A549 (cell line): Measurements from ENCODE around the gene HSPA1A. TPM values are rescaled to one million over a fixed set of nuclear protein-coding genes. Genes with fewer than 3 reads are reported as not detected.
A peak's percentile ranks its signal among the peaks of the same experiment; 100 is the strongest.

Source experiments
- ATAC-seq, 2 experiments: fragments of 200-7000 bp in 1 of 2; fragments of >200 bp in 1 of 2; cut with Nextera tagmentation in 1 of 2; cut with Tn5 transposase in 1 of 2; 3 replicates each; pipeline versions ENCODE4 v1.8.0 to v1.9.1; 2018 to 2020; ENCODE audit warnings: mild to moderate bottlenecking in 1 of 2, moderate library complexity in 1 of 2
- CTCF ChIA-PET: fragments of 300-600 bp; sonication (Branson Sonifier 250); formaldehyde crosslinking; extraction: SDS; loops from one replicate; lab custom pipeline; 2021; ENCODE audit warnings: antibody characterized with exemption, inconsistent platforms; lab: Yijun Ruan, JAX
- POLR2A ChIA-PET: fragments of 350-600 bp; formaldehyde crosslinking; extraction: SDS; loops from one replicate; lab custom pipeline; 2021; ENCODE audit warnings: antibody characterized with exemption, inconsistent platforms; lab: Yijun Ruan, JAX
- DNase-seq, 2 experiments: peaks; one replicate each; pipeline versions ENCODE4 v3.0.0 to v3.0.0-alpha.2; 2011 to 2016; ENCODE audit warnings: low read depth in 1 of 2, low spot score in 1 of 2
- FAIRE-seq: peaks from 2 replicates; lab custom pipeline; 2011; peaks lifted over from hg19 to GRCh38; lab: Jason Lieb, UNC
- H3K27ac ChIP-seq, 2 experiments: fragments of >200 bp; sonication (Bioruptor Twin); formaldehyde crosslinking; 3 replicates each; pipeline ENCODE4 v1.5.1; 2016 to 2017
- H3K4me1 ChIP-seq: fragments of >200 bp; sonication (Bioruptor Twin); formaldehyde crosslinking; 3 replicates; pipeline ENCODE4 v1.6.1; 2016
- H3K4me2 ChIP-seq: fragments of >200 bp; sonication (Bioruptor Twin); formaldehyde crosslinking; 3 replicates; pipeline ENCODE4 v1.6.1; 2016
- H3K4me3 ChIP-seq: fragments of >200 bp; sonication (Bioruptor Twin); formaldehyde crosslinking; 3 replicates; pipeline ENCODE4 v1.5.1; 2016
- H3K9me3 ChIP-seq: fragments of >200 bp; sonication (Bioruptor Twin); formaldehyde crosslinking; 3 replicates; pipeline ENCODE4 v1.6.1; 2016
- BHLHE40 ChIP-seq: IDR thresholded peaks from 2 replicates; pipeline ENCODE4 v1.6.1; 2012; ENCODE audit warnings: low read depth, low read length, inconsistent platforms
- CEBPB ChIP-seq, 2 experiments: fragments of >200 bp in 1 of 2; sonication (Bioruptor Twin) in 1 of 2; formaldehyde crosslinking in 1 of 2; IDR thresholded peaks; 2 replicates each; pipeline ENCODE4 v1.6.1; 2012 to 2016
- CHD4 ChIP-seq: fragments of 200-600 bp; sonication (generic); IDR thresholded peaks from 2 replicates; pipeline ENCODE4 v1.6.1; 2016; ENCODE audit warnings: antibody characterized with exemption, mild to moderate bottlenecking, borderline replicate concordance
- EP300 ChIP-seq, 2 experiments: fragments of >200 bp; sonication (Bioruptor Twin); formaldehyde crosslinking; IDR thresholded peaks; 2 replicates in 1 of 2; 3 replicates in 1 of 2; pipeline ENCODE4 v1.6.1; 2016 to 2017
- FOSL2 ChIP-seq, 2 experiments: fragments of 450-650 bp in 1 of 2; fragments of >200 bp in 1 of 2; sonication (Bioruptor Twin) in 1 of 2; formaldehyde crosslinking; IDR thresholded peaks; 2 replicates each; pipeline versions ENCODE4 v1.5.0 to v1.6.1; 2016 to 2020; ENCODE audit warnings: mild to moderate bottlenecking in 1 of 2, moderate library complexity in 1 of 2
- GATA3 ChIP-seq: IDR thresholded peaks from 2 replicates; pipeline ENCODE4 v1.6.1; 2012; ENCODE audit warnings: borderline replicate concordance
- HDAC2 ChIP-seq: fragments of 200-600 bp; sonication (generic); IDR thresholded peaks from 2 replicates; pipeline ENCODE4 v1.6.1; 2016
- HOXA7 ChIP-seq: fragments of 250-450 bp; sonication (Bioruptor Pico); IDR thresholded peaks from 2 replicates; pipeline ENCODE4 v1.5.0; 2020; ENCODE audit warnings: mild to moderate bottlenecking, moderate library complexity
- JUN ChIP-seq, 2 experiments: fragments of >200 bp; sonication (Bioruptor Twin); formaldehyde crosslinking; IDR thresholded peaks; 2 replicates in 1 of 2; 3 replicates in 1 of 2; pipeline ENCODE4 v1.6.1; 2016 to 2017
- JUNB ChIP-seq: fragments of >200 bp; sonication (Bioruptor Twin); formaldehyde crosslinking; IDR thresholded peaks from 2 replicates; pipeline ENCODE4 v1.6.1; 2016
- KDM1A ChIP-seq: fragments of 200-600 bp; sonication (generic); IDR thresholded peaks from 2 replicates; pipeline ENCODE4 v1.6.1; 2016; ENCODE audit warnings: low read depth, mild to moderate bottlenecking
- KDM5A ChIP-seq: fragments of 200-600 bp; sonication (generic); IDR thresholded peaks from 2 replicates; pipeline ENCODE4 v1.6.1; 2016; ENCODE audit warnings: antibody characterized with exemption, mild to moderate bottlenecking
- NR3C1 ChIP-seq: fragments of >200 bp; sonication (Bioruptor Twin); formaldehyde crosslinking; IDR thresholded peaks from 3 replicates; pipeline ENCODE4 v1.6.1; 2017
- POLR2A ChIP-seq: IDR thresholded peaks from 2 replicates; pipeline ENCODE4 v1.6.1; 2012; ENCODE audit warnings: mild to moderate bottlenecking, low read length
- RAD21 ChIP-seq, 2 experiments: fragments of >200 bp in 1 of 2; sonication (Bioruptor Twin) in 1 of 2; formaldehyde crosslinking in 1 of 2; IDR thresholded peaks in 1 of 2; conservative IDR thresholded peaks in 1 of 2; 2 replicates in 1 of 2; 3 replicates in 1 of 2; pipeline ENCODE4 v1.6.1; 2012 to 2018; ENCODE audit warnings: inconsistent platforms in 1 of 2
- RNF2 ChIP-seq: fragments of 200-600 bp; sonication (generic); IDR thresholded peaks from 2 replicates; pipeline ENCODE4 v1.6.1; 2016; ENCODE audit warnings: low read depth, mild to moderate bottlenecking, antibody characterized with exemption, moderate library complexity, borderline replicate concordance
- SMC3 ChIP-seq: fragments of >200 bp; sonication (Bioruptor Twin); formaldehyde crosslinking; IDR thresholded peaks from 3 replicates; pipeline ENCODE4 v1.6.1; 2018; ENCODE audit warnings: inconsistent platforms
- ZNF302 ChIP-seq: fragments of 250-450 bp; sonication (Bioruptor Pico); IDR thresholded peaks from 2 replicates; pipeline ENCODE4 v1.9.0; 2021; ENCODE audit warnings: inconsistent platforms, mild to moderate bottlenecking, moderate library complexity
- ZSCAN20 ChIP-seq: fragments of 250-450 bp; sonication (Bioruptor Pico); IDR thresholded peaks from 2 replicates; pipeline ENCODE4 v1.8.0; 2022; ENCODE audit warnings: mild to moderate bottlenecking, moderate library complexity
- WGBS: methylation state at CpG from one replicate; pipeline ENCODE4 v1.1.6; 2017; ENCODE audit errors: missing lambda C conversion rate; 5-methylcytosine and 5-hydroxymethylcytosine counted together
- polyA plus RNA-seq, 4 experiments: library from polyadenylated mRNA; depleted of rRNA in 3 of 4; stranded (reverse); fragments of >200 nt; fragmentation: RNase III in 1 of 4; extraction: RNeasy Plus Mini Kit Qiagen cat#74134 plus additional on column Dnase treatment in 1 of 4; gene quantifications; 2 replicates in 3 of 4; 3 replicates in 1 of 4; pipeline ENCODE4 v1.2.3, GENCODE V29; 2011 to 2017
- TF ChIP-seq, protein P1 (sequence below): IDR thresholded peaks from 2 replicates; pipeline ENCODE4 v1.6.1; 2012; ENCODE audit warnings: low read depth, borderline replicate concordance
- TF ChIP-seq, protein P2 (sequence below): fragments of >200 bp; sonication (Bioruptor Twin); formaldehyde crosslinking; IDR thresholded peaks from 3 replicates; pipeline ENCODE4 v1.6.1; 2016

HSPA1A gene
- polyA plus RNA-seq, 2 of the 4 experiments (the other 2 are of a cell fraction), result 122 to 204 TPM

DNA sequence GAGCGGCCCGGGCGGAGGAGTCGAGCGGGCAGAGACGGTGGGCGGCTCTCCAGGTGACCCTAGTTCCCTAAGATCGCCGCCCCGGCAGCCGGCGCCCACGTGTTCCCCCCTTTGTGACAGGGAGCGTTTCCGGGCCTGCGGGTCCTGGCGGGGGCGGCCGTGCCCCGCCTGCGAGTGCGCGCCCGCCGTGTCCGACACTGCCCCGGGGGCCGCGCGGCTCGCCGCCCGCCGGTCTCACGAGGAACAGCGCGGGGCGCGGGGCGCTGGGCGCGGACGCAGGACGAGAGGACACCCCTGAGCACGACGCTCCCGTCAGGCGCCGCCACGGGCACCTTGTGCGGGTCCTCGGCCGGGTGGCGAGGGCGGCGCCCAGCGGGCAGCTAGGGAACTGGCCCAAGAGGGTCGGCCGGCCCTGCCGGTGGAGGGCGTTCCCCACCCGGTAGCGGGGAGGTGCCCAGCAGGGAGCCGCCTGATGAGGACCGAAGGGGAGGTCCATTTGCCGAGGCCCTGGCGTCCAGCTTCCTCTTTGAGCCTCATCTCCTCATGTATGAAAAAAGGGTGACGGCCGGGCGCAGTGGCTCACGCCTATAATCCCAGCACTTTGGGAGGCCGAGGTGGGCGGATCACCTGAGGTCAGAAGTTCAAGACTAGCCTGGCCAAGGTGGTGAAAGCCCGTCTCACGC is 19.6 kb upstream of the HSPA1A start, which contains the start of gene VARS1 (continued):
- TF ChIP-seq, protein P1, sequence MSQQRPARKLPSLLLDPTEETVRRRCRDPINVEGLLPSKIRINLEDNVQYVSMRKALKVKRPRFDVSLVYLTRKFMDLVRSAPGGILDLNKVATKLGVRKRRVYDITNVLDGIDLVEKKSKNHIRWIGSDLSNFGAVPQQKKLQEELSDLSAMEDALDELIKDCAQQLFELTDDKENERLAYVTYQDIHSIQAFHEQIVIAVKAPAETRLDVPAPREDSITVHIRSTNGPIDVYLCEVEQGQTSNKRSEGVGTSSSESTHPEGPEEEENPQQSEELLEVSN, result peak; percentile 51; the same call in 1 of the 2 replicates
- TF ChIP-seq EP300 (IDR thresholded peaks at IDR 0.05), result no peak
- peak; percentile 31 to 70; a peak in 4 of 5 replicates for TF ChIP-seq RAD21 (conservative IDR thresholded peaks at IDR 0.05 in 1 of 2, IDR thresholded peaks at IDR 0.05 in 1 of 2)
- TF ChIP-seq ZSCAN20 (CRISPR knock-in tag), result no peak
- peak; percentile 72 for TF ChIP-seq SMC3
- no peak; the same call in none of the 2 replicates for TF ChIP-seq POLR2A
- no peak for TF ChIP-seq RNF2
- no peak for TF ChIP-seq HOXA7 (CRISPR knock-in tag)
- TF ChIP-seq JUN (IDR thresholded peaks at IDR 0.05), result peak; percentile 73 to 95; a peak in 4 of 5 replicates
- no peak for TF ChIP-seq CEBPB (IDR thresholded peaks at IDR 0.05)
- no peak for TF ChIP-seq JUNB
- TF ChIP-seq FOSL2 (IDR thresholded peaks at IDR 0.05), result no peak
- peak; percentile 15; the same call in 1 of the 2 replicates for TF ChIP-seq FOSL2 (CRISPR knock-in tag; IDR thresholded peaks at IDR 0.05)
- TF ChIP-seq HDAC2, result no peak
- TF ChIP-seq KDM5A, result no peak
- no peak for TF ChIP-seq GATA3
- TF ChIP-seq BHLHE40, result no peak
- no peak for TF ChIP-seq ZNF302 (CRISPR knock-in tag)

DNA sequence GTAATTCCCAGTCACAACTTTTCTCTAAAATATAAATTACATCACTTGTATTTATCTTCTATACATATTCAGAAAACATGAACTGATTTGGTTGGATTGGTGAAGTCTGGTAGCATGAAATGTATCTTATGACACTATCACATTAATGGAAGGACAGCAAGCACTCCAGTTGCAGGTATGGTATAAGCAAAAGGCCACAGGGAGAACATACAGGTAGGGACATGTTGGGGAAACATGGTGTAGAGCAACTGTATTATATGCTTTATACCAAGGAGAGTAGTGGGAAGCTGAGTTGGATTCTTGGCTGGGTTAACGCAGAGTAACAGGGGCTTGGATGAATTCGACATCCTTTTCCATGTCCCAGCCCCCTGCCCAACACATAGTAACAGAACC is 18.4 kb upstream of the HSPA1A start:
- WGBS, result 96% methylated on average over 2 of the region's 2 CpGs
- Histone ChIP-seq H3K4me1 (peaks cover 23% of the 10 kb centered on the region; the same call in 2 of the 3 replicates), H3K27ac (no peak overlapping the region), H3K4me3 (no peak overlapping the region), H3K9me3 (no peaks in the 10 kb centered on the region)
- ATAC-seq, result no peak
- FAIRE-seq, result no peak
- POLR2A ChIA-PET, result interaction anchor here (2.6 kb wide), 1 partner anchor 10 kb away, joined by 18 read pairs; the partner anchor contains the start of gene LSM2
- no peak for DNase-seq
- TF ChIP-seq, protein P2, sequence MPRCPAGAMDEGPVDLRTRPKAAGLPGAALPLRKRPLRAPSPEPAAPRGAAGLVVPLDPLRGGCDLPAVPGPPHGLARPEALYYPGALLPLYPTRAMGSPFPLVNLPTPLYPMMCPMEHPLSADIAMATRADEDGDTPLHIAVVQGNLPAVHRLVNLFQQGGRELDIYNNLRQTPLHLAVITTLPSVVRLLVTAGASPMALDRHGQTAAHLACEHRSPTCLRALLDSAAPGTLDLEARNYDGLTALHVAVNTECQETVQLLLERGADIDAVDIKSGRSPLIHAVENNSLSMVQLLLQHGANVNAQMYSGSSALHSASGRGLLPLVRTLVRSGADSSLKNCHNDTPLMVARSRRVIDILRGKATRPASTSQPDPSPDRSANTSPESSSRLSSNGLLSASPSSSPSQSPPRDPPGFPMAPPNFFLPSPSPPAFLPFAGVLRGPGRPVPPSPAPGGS, result no peak
- TF ChIP-seq JUNB (no peak), KDM1A (no peak)
- TF ChIP-seq, all 56 proteins: peak for 0
- CTCF ChIA-PET, result interaction anchor here (1.2 to 3.8 kb wide), 6 partner anchors 8 to 250 kb away, joined by 3 to 27 read pairs (median 7); partner anchors contain the start of genes HSPA1B, LSM2 and NFKBIL1
- no peak overlapping the region for H3K4me2 ChIP-seq

DNA sequence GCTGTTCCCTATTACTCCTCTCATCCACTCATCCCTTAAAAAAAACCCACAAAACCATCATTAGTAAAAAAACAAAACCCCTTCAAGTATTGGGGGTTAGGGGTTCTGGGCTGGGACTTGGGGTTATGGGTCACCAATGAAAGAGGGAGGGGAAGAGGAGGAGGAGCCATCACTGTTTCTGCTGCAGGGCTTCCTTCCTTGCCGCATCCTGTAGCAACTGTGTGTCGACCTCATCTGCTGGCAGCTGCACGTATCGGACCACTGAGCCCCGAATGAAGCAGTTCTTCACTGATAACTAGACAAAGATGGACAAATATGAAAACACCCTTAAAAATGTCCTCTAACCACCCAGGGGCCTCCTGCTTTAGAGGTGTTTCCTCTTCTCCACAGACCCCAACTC is 17.8 kb upstream of the HSPA1A start:
- H3K4me2 ChIP-seq, result no peak overlapping the region
- H3K9me3 ChIP-seq, result no peaks in the 10 kb centered on the region
- no peak for ATAC-seq
- TF ChIP-seq NR3C1 (no peak), KDM5A (no peak), JUN (IDR thresholded peaks at IDR 0.05) (no peak), GATA3 (no peak), CHD4 (no peak)
- FAIRE-seq, result no peak
- no peak overlapping the region for H3K4me3 ChIP-seq
- CTCF ChIA-PET, result interaction anchor here (3.3 to 3.8 kb wide), 2 partner anchors 8 to 33 kb away, joined by 19 to 27 read pairs; partner anchors contain the start of gene LSM2
- H3K27ac ChIP-seq, result no peak overlapping the region
- H3K4me1 ChIP-seq, result peaks cover 20% of the 10 kb centered on the region; the same call in 2 of the 3 replicates
- WGBS, result 91% methylated on average over 5 of the region's 5 CpGs
- DNase-seq, result no peak
- POLR2A ChIA-PET, result interaction anchor here (2.6 kb wide), 1 partner anchor 9 kb away, joined by 18 read pairs; the partner anchor contains the start of gene LSM2
